Left kidney (tissue), 2 donors: ENCODE data around the gene YES1. TPM values are rescaled to one million over a fixed set of nuclear protein-coding genes. Genes with fewer than 3 reads are reported as not detected.
"Not testable (repeated sequence)": the region's sequence is repeated elsewhere in the genome, so short reads cannot be mapped to it uniquely, and the experiment has no call there.

Source experiments
- DNase-seq: peaks from one replicate; pipeline ENCODE4 v3.0.0-alpha.2; 2013
- polyA plus RNA-seq: library from polyadenylated mRNA; unstranded; fragments of 120-200 nt; gene quantifications from one replicate; pipeline ENCODE4 v1.2.1, GENCODE V29; 2013; ENCODE audit not compliant: insufficient read length

Gene YES1
- polyA plus RNA-seq, 1 donor, result 75.3 TPM

- DNase-seq, result no peak
These were observed 22.6 kb downstream of the YES1 start for GRCh38 chr18:789397-789796.

DNA sequence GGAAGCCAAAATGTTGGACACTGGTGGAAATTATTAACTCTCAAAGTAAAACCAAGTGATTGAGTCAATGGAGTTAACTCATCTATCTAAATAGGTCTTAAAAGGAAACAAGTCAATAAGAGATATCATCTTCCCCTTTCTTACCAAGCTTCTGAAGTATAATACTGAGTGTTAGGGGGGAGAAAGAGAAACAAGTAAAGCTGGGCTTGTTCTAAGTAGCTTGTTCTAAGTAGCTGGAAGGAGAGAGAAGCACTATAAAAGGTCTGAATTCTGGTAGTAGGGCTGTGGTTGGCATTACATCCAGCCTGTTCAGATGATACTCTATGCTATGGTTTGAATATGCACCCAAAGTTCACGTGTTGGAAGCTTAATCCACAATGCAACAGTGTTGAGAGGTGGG, 26.8 kb downstream of the YES1 start:
- no peak for DNase-seq

- no peak for DNase-seq
These were observed 27.4 kb downstream of the YES1 start for GRCh38 chr18:784470-785172.

GRCh38 chr18:778194-778927, 33.7 kb downstream of the YES1 start:
- DNase-seq, result peak; percentile 28

DNA sequence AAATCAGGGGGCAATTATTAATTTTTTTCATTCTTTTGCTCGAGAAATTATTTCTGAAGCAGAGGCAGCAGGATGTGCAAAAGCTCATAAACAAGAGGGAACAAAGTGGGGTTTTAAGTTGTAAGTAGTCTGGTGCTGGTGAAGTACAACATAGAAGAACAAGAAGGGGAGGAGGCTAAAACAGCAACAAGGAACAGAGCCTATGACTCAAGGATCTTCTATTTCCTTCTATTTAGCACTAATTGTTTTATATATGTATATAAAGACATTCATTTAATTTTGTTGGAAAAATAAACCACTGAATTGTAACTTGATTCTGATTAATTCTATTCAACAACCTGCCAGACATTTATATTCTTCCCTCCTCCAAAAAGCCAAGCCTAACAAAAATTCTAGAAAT, 35.0 kb downstream of the YES1 start:
- no peak for DNase-seq

DNA sequence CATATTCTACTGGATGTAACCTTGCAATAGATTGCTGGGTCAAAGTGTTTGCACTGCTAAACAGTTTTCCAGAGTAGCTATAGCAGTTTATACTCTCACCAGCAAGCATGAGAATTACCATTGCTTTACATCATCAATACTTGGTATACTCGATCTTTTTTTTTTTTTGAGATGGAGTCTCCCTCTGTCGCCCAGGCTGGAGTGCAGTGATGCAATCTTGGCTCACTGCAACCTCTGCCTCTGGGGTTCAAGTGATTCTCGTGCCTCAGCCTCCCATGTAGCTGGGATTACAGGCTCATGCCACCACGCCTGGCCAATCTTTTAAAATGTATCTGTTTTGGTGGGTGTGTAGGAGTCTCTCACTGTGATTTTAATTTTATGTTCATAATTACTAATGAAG, 36.0 kb downstream of the YES1 start:
- not testable (repeated sequence) for DNase-seq

GRCh38 chr18:774811-775210, 37.2 kb downstream of the YES1 start:
- no peak for DNase-seq

DNA sequence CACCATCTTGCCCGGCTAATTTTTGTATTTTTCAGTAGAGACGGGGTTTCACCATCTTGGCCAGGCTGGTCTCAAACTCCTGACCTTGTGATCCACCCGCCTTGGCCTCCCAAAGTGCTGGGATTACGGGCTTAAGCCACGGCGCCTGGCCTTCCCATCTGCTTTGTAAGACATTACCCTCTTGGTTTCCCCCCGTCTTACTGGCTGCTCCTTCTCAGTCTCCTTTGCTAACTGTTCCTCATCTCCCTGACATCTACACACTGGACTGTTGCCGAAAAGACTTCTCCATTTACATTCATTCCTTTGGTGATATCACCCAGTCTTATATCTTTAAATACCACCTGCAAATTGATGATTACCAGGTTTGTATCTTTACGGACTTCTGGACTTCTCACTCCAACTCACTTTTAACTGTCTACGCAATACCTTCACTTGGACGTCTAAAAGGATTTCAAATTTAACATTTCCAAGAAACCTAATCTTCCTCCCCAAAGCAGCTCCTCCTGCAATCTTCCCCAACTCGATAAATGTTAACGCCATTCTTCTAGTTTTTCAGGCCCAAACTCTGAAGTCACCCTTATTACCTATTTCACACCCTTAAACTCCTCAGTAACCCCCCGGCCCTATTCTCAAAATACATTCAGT, 37.9 kb downstream of the YES1 start:
- DNase-seq, result no peak

- DNase-seq, result no peak
These were observed 41.5 kb downstream of the YES1 start for GRCh38 chr18:770583-770961.

- DNase-seq, result no peak
These were observed 44.1 kb downstream of the YES1 start for GRCh38 chr18:767961-768360.

DNA sequence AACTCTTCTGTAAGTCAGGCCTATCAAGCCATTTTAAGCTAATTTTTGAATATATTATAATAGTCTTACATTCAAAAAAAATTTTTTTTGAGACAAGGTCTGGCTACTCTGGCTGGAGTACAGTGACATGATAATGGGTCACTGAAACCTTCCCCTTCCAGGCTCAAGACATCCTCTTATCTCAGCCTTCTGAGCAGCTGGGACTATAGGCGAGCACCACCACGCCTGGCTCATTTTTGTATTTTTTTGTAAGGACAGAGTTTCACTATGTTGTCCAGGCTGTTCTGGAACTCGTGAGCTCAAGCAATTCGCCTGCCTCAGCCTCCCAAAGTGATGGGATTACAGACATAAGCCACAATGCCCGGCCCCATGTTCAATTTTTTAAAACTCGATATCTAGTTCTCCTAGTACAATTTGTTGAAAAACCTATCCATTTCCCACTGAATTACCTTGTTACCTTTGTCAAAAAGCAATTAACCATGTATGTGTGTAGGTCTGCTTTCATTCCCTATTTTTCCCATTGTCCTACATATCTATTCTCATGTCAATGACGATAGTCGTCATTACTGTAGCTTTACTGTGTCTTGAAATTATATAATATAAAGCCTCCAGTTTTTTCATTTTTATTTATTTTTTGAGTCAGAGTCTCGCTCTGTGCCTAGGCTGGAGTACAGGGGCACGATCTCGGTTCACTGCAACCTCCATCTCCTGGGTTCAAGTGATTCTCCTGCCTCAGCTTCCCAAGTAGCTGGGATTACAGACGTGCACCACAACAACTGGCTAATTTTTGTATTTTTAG, 44.8 kb downstream of the YES1 start:
- DNase-seq, result no peak

GRCh38 chr18:766550-766860, 45.5 kb downstream of the YES1 start:
- DNase-seq, result no peak

DNA sequence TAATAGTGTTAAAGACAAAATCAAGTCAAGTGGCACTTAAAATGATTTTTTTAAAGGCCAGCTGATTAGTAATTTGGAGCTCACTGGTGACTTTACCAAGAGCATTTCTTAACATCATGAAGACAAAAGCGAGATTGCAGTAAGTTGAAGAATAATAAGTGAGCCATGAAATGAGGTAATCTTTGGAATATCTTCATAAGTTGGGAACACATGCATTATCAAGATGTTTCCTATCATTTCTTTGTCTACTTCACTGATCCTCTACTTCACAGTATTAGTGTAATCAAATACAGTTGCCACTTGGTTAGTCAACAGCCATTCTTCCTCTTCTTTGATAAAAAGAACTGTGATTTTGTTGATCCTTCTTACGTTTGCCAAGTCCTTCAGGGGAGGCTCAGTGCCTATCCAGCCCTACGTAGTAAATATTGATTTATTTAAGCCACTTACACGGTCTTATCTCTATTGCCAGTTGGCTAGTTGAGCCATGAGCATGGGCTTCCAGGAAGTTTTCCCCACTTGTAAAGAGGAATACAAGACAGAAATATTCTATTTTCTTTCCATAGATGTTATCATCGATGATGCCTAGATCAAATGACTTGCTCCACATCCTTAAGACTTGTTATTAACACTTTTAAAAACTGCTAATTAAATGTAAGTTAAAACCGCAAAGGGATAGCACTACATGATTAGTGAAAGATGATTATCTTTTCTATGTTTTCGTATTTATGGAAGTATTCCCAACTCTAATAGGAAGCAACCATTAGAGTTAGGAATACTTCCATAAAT, 46.1 kb downstream of the YES1 start:
- no peak for DNase-seq

GRCh38 chr18:759864-760263, 52.2 kb downstream of the YES1 start:
- DNase-seq, result not testable (repeated sequence)

DNA sequence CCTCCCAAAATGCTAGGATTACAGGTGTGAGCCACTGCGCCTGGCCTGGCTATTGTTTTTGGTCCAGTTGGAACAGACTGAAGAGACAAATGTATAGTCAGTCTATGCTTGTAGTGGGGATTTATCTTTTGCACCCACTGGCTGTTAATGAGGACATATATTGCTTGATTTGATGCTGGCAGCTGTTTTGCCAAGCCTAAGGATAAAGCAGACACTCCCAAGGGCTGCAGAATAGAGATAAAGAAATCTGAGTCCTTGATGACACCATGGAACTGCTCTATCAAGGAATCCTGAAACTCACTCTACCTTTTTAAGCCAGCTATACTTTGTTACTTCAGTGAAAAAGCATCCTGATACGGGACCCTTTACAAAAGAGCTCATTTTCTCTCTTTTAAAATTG, 56.5 kb downstream of the YES1 start:
- DNase-seq, result no peak

GRCh38 chr18:754656-755055, 57.4 kb downstream of the YES1 start:
- no peak for DNase-seq

GRCh38 chr18:750456-750855, 61.6 kb downstream of the YES1 start:
- no peak for DNase-seq

DNA sequence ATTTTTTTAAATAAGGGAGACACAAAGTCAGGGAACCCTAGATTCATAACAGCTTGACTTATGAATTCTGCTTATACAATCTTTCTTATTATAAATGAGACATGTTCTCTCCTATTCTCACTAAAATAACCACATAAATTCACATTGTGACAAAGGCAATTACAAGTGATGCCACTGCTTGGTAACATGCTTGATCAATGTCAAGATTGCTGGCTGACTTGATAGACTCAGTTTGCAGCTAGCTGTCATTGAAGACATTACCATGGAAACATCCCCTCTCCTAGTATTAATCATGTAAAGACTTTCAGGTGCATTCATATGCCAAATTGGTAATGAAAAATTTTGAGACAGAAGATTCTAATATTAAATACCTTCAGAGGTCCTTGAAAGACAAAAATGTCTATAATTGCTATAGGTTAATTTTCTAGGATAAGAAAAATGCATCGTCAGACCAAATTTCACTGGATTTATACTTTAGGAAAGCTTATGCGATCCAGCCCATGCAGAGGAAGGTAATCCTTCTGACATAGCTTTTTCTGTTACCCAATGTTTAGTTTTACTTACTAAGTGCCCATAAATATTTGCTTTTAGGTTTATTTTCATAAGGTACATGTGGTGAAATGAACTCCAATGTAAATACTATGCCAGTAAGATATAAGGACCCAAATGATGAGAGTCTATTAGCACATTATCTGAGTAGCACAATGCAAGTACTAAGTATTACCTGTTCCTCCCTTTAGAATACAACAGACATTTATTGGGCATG, 67.0 kb downstream of the YES1 start:
- no peak for DNase-seq

- peak; percentile 13 for DNase-seq
These were observed 70.0 kb downstream of the YES1 start for GRCh38 chr18:741931-742512.

DNA sequence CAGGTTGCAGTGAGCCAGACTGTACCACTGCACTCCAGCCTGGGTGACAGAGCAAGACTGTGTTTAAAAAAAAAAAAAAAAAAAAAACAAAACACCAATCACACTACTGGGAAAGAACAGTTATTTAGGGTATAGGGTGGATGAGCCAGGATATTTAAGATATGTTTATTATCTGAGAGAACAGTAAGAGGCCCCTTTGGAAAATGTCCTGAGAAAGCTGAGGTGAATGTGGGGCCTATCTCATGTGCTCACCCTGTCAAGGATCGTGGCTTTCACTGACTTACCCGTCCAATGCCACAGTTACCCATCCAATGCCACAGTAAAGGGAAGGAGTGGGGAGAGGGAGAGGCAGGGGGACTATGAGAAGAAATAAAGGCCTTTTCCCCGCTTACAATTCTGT, 79.7 kb downstream of the YES1 start:
- no peak for DNase-seq

- no peak for DNase-seq
These were observed 80.9 kb downstream of the YES1 start for GRCh38 chr18:731185-731584.
